Measurements from ENCODE around the gene MAMLD1. TPM values are rescaled to one million over a fixed set of nuclear protein-coding genes. Genes with fewer than 3 reads are reported as not detected.

The MAMLD1 gene
- total and polyA plus RNA-seq, 4 donors = 0.59 to 1.1 (median 0.76) TPM

- no peak for TF ChIP-seq EGR1 (IDR thresholded peaks at IDR 0.05; ENCODE audit: low read depth in 2 of 2)
These were observed 75.0 kb downstream of the MAMLD1 start (continued) for GRCh38 chrX:150438165-150438564.

DNA sequence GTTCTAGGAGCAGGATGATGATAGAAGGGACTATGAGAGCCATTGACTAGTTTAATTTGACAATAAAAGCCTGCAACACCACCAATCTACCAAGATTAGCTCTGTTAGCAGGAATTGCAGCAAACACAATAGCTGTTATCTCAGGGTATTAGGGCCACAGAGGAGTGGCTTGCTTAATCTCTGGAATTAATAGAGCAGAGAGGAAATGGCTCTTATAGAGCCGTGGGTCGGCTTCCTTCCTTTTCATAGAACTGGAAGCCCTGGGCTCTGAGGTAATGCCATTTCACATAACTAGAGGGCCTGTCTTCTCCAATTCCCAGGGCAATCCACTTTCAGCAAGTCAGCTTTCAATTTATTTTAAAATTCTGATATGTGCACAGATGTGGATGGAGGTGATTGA is 83.0 kb downstream of the MAMLD1 start:
- no peak overlapping the region for H3K27ac ChIP-seq (ENCODE audit: low read depth in 1 of 2, low read length in 2 of 2)
- H3K4me3 ChIP-seq (ENCODE audit: low read depth in 1 of 3, low read length in 3 of 3) = no peak overlapping the region
- WGBS = 79% methylated on average over 2 of the region's 2 CpGs
- no peak for TF ChIP-seq FOXA1 (IDR thresholded peaks at IDR 0.05)
- no peak for TF ChIP-seq RXRA (IDR thresholded peaks at IDR 0.05)
- no peak for TF ChIP-seq SP1 (IDR thresholded peaks at IDR 0.05)
- TF ChIP-seq YY1 (IDR thresholded peaks at IDR 0.05) = no peak
- TF ChIP-seq ZBTB33 (IDR thresholded peaks at IDR 0.05) = no peak
- no peak for TF ChIP-seq HNF4A (conservative IDR thresholded peaks at IDR 0.05)
- TF ChIP-seq CTCF (IDR thresholded peaks at IDR 0.05; ENCODE audit: low read depth, low read length, missing input control) = no peak
- no peak for TF ChIP-seq HNF4G (IDR thresholded peaks at IDR 0.05)
- no peak for TF ChIP-seq RAD21 (IDR thresholded peaks at IDR 0.05)
- no peak for TF ChIP-seq NR2F2 (IDR thresholded peaks at IDR 0.05)
- TF ChIP-seq, protein P1, sequence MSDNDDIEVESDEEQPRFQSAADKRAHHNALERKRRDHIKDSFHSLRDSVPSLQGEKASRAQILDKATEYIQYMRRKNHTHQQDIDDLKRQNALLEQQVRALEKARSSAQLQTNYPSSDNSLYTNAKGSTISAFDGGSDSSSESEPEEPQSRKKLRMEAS (IDR thresholded peaks at IDR 0.05) = no peak
- no peak for TF ChIP-seq REST (IDR thresholded peaks at IDR 0.05)
- no peak for TF ChIP-seq TAF1 (conservative IDR thresholded peaks at IDR 0.05)
- H3K36me3 ChIP-seq (ENCODE audit: control insufficient read depth in 4 of 4, insufficient read depth in 3 of 4, low read depth in 1 of 4, low read length in 3 of 4) = no peaks in the 10 kb centered on the region
- H3K9ac ChIP-seq (ENCODE audit: low read depth in 1 of 2, low read length in 2 of 2) = no peak overlapping the region
- H3K27me3 ChIP-seq (ENCODE audit: control insufficient read depth in 4 of 4, insufficient read depth in 4 of 4, low read length in 3 of 4) = no peaks in the 10 kb centered on the region
- H3K9me3 ChIP-seq (ENCODE audit: control insufficient read depth in 4 of 4, low read length in 3 of 4) = no peaks in the 10 kb centered on the region
- H3K4me1 ChIP-seq (ENCODE audit: control insufficient read depth in 4 of 4, insufficient read depth in 4 of 4, low read length in 3 of 4) = no peaks in the 10 kb centered on the region
- DNase-seq (ENCODE audit: low spot score) = no peak

DNA sequence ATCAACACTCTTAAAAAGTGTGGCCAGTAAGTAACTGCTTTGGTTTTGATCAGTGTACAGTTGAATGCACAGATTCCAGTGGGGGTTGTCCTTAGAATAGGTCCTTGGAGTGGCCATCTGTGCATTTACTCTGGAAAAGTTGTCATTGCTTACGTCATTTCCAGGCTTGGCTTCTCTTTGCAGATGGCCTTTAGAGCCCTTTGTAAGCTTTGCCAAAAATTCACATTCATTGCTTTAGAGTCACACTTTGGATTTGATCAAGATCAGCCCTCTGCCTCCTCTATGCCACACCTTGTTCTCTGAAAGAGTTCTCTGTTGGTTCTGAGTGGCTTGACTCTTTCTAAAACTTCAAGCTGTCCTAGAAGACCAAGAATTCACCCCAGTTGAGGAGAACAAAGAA is 83.9 kb downstream of the MAMLD1 start:
- Histone ChIP-seq H3K4me3 (ENCODE audit: low read depth in 1 of 3, low read length in 3 of 3) (no peak overlapping the region), H3K4me1 (ENCODE audit: control insufficient read depth in 4 of 4, insufficient read depth in 4 of 4, low read length in 3 of 4) (no peaks in the 10 kb centered on the region), H3K9me3 (ENCODE audit: control insufficient read depth in 4 of 4, low read length in 3 of 4) (no peaks in the 10 kb centered on the region), H3K9ac (ENCODE audit: low read depth in 1 of 2, low read length in 2 of 2) (no peak overlapping the region), H3K27ac (ENCODE audit: low read depth in 1 of 2, low read length in 2 of 2) (no peak overlapping the region), H3K27me3 (ENCODE audit: control insufficient read depth in 4 of 4, insufficient read depth in 4 of 4, low read length in 3 of 4) (no peaks in the 10 kb centered on the region), H3K36me3 (ENCODE audit: control insufficient read depth in 4 of 4, insufficient read depth in 3 of 4, low read depth in 1 of 4, low read length in 3 of 4) (no peaks in the 10 kb centered on the region)
- no peak for DNase-seq (ENCODE audit: low spot score)
- WGBS = 77% methylated on average over 1 of the region's 1 CpG
- TF ChIP-seq, protein P2, sequence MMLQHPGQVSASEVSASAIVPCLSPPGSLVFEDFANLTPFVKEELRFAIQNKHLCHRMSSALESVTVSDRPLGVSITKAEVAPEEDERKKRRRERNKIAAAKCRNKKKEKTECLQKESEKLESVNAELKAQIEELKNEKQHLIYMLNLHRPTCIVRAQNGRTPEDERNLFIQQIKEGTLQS (IDR thresholded peaks at IDR 0.05) = no peak
- TF ChIP-seq JUND (IDR thresholded peaks at IDR 0.05) (no peak), HNF4A (conservative IDR thresholded peaks at IDR 0.05) (no peak), FOXA1 (IDR thresholded peaks at IDR 0.05) (no peak), REST (IDR thresholded peaks at IDR 0.05) (no peak), TAF1 (conservative IDR thresholded peaks at IDR 0.05) (no peak), EGR1 (IDR thresholded peaks at IDR 0.05; ENCODE audit: low read depth in 2 of 2) (no peak), NR2F2 (IDR thresholded peaks at IDR 0.05) (no peak), SP1 (IDR thresholded peaks at IDR 0.05) (no peak), YY1 (IDR thresholded peaks at IDR 0.05) (no peak), ZBTB33 (IDR thresholded peaks at IDR 0.05) (no peak), HNF4G (IDR thresholded peaks at IDR 0.05) (no peak)
- TF ChIP-seq, protein P1 (IDR thresholded peaks at IDR 0.05) = no peak
